HG02623 (cell line): ENCODE results near the gene CEBPB.
"Not testable (repeated sequence)": the region's sequence is repeated elsewhere in the genome, so short reads cannot be mapped to it uniquely, and the experiment has no call there.

Source experiments
- ATAC-seq: cut with Tn5 transposase; IDR thresholded peaks from one replicate; pipeline ENCODE4 v1.9.1; 2021; ENCODE audit warnings: moderate library complexity; ENCODE audit not compliant: unreplicated experiment

Gene CEBPB

GRCh38 chr20:50190251-50191064 lies at the start of gene CEBPB:
Gene CEBPB (plus strand): TSS chr20:50190830. CDS start chr20:50191034, 204 bp downstream.
- peak; percentile 42 for ATAC-seq

DNA sequence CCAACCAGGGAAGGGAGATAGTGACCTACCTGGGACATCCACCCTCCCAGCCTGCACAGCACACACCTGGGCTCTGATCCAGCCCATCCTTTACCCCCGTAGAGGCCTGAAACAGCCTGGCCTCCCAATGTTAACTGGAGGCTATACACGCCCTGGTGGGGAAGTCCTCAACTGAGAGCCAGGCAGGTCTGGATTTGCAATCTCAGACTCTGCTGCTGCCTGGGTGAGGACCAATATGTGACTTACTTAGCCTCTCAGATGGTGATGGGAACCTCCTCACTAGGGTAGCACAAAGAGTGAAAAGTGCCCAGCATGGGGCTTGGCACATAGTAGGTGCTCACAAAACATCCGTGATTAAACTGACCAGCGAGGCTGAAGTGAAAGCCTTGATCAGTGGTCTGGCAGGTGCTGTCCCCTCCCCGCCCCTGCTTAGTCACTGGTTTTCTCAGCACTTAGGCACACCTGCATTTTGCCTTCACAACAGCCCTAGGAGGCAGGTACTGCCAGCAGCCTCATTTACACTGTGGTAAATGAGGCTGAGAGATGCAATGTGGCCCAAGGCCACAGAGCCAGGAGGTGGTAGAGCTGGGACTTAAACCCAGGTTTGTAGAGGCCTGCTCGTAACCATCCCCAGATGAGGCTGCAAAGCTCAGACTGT lies 49.5 kb upstream of the CEBPB start:
- no peak for ATAC-seq

- ATAC-seq, result no peak
Measured at GRCh38 chr20:50141811-50142561, 48.6 kb upstream of the CEBPB start.

- no peak for ATAC-seq
Measured at GRCh38 chr20:50142812-50143211, 47.8 kb upstream of the CEBPB start.

DNA sequence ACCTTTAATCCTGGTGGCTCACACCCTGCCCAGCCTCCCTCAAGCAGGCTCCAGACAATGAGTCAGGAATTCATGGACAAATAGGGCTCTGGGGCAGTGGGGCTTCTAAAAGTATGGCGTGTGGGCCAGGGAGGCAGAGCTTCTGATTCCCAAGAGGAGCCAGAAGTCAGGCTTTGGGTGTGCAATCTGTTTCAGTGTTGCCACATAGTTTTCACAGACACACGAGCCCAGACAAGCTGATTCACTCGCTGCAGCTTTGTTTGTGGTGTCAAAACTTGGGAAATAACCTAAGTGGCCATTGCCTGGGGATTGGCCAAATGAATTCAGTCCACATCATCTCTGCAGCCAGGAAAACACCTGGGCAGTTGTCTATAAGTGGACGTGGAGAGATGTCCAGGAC lies 46.3 kb upstream of the CEBPB start:
- no peak for ATAC-seq

DNA sequence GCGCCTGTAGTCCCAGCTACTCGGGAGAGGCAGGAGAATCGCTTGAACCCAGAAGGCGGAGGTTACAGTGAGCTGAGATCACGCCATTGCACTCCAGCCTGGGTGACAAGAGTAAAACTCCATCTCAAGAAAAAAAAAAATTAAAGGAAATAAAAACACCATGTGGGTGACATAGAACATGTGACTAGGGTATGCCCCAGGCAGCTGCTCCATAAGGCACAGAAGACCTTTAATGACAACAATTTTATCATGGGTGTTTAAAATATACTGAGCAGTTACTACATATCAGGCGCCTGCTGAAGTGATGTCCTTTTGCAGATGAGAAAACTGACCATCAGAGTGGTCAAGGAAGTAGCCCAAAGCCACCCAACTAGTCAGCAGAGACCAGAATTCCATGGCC lies 45.1 kb upstream of the CEBPB start:
- ATAC-seq, result no peak

DNA sequence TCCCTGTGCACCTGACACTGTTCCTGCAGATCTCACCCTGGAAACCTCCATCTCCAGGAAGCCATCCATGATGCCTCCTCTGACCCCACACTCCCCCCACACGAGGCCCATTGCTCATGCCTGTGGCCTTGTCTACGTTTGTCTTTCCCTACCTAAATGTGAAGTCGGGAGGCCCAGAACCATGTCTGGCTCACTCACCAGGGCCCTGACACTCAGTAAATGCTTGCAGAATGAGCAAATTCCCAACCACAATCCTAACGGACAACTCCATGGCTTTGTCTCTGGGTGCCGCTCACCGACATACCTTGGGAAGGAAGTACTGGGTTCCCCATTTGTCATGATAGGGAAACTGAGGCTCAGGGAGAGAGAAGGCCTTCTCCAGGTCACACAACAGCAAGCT lies 44.4 kb upstream of the CEBPB start:
- no peak for ATAC-seq

DNA sequence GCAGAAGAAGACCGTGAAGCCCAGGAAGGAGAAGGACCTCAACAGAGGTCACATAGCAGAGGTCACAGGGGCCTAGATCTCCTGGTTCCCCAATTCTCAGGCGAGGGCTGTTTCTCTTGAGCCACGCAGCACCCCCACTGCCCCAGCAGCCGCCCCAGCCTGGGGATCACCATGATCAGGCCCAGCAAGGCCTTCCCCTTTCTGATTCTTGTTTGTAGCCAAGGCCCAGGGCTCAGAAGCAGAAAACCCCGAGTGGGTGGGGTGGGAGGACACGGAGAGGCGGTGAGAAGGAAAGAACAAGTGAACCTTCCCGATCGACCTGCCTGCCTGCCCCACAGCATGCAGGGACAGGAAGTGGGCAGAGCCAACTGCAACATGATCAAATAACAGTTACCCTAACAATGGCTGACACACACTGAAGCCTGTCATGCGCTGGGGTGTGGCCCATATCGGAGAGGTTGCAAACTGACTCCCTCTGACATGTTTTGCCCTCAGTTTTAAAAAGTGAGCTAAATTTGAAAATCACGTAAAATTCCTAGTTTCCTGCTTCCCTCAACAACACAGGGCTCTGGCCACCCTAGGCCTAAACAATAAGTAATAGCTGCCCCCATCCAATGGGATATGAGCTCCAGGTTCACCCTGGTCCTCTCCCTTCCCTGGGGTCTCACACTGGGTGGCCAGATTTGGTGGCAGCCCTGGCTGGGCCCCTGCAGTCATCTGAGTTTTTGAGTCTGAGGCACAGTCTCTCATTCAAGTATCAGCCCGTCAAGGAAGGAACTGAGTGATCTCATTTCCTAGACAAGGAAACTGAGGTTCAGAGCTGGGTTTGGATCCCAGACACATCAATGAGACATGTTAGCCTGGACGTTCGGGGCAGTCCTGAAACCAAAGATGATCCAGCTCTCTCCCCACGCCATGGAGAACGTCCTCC lies 43.6 kb upstream of the CEBPB start:
- ATAC-seq, result peak; percentile 63

DNA sequence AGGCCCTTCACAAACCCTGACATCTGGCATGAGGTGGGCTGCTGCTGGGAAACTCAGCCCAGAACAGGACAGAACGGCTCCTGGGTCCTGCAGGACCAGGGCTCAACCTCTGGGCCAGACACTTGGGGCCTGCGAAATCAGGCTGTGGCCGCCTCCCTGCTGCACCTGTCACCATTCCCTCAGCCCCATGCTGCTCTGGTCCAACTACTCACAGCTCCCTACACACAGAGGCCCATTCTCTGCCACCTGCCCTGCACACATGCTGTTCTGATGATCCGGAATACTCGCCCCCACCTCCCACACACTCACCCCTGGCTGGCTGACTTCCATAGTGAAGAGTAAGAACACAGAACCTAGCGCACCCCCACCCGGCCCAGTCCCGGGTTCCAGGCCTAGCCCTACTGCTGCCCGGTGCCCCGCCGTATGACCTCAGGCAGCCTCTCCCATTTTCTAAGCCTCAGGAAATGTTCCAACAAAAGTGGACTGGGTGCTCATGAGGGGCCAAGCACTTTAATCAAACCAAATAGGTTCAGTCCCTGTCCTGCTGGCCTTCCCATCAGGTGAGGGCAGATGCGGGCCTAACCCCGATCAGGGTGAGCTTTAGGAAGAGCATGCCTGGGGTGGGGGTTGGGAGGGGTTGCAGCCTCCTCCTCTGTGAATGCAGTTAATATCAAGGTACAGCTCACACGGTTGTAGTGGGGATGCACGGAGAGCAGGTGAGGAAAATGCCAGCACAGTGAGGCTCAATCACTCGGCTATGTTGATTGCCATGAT lies 41.0 kb upstream of the CEBPB start:
- ATAC-seq, result no peak

DNA sequence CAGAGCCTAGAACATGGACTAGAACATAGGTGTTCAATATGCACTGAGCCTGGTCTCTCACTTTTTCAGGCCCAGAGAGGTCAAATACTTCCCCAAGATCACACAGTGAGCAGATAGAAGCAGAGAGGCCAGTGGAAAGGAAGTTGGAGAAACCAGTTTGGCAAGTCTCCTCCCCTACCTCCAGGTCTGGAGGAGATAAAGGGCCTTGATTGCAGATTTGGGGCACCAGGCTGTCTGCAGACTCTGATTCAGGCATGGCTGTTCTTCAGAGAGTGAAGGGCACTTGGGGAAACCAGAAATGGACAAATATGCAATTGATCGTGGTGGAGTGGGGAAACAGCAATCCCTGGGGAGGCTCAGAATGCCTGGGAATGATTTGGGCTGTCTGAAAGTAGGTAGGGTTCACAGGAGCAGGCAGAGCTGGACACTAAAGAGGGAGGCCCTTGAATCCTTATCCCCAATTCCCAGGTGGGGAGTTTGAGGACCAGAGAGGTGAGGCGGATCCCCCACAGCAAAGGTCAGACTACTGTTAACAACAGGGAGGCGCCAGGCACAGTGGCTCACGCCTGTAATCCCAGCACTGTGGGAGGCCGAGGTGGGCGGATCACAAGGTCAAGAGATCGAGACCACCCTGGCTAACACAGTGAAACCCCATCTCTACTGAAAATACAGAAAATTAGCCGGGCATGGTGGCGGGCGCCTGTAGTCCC lies 39.4 kb upstream of the CEBPB start:
- no peak for ATAC-seq

DNA sequence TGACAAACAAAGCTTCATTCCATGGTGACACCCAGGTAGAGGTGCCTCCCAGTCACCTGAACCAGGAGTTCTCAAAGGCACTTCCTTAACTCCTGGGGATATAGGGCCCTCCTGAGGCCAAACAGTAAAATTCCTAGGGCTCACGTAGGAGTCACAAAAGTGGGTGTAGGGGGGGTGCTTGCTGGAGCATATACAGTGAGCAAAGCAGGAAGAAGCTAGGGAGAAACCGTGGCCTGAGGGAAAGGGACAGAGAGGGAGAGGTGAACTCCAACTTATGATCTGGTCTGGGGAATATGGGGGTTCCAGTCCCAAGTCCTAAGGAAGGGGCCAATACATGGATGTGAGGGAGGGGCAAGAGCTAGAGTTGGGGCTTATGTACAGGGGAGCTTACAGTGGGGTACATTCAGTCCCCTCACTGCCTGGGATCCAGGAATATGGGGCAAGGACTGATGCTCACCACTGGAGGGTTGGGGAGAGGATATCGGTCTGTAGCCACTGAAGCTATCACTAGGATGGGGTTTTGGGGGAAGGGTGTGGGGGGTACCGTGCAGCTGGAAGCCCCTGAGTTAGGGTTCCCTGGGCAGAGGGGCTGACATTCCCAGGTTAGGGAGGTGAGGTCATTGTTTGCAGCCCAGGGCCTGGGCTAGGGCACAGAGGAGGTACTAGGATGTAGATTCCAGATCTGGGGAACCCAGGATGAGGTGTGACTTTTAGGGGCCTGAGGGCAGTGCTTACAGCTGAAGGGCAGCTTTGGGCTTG lies 38.1 kb upstream of the CEBPB start:
- ATAC-seq, result no peak

DNA sequence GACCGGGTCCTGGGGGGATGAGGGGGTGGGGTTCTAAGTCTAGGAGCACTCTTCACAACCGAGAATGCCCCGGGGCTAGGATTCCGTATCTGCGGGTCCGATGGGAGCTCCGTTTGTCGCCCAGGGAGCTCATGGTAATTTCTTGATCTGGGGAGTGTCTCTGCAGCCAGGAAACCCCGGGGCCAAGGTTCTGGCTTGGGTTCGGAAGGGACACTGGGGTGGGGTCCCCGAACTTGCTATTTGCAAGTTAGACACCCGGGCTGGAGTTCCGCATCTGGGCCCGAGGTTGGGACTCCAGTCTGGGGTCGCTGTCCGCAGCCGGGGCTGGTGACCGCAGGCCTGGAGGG lies 37.5 kb upstream of the CEBPB start:
- no peak for ATAC-seq

DNA sequence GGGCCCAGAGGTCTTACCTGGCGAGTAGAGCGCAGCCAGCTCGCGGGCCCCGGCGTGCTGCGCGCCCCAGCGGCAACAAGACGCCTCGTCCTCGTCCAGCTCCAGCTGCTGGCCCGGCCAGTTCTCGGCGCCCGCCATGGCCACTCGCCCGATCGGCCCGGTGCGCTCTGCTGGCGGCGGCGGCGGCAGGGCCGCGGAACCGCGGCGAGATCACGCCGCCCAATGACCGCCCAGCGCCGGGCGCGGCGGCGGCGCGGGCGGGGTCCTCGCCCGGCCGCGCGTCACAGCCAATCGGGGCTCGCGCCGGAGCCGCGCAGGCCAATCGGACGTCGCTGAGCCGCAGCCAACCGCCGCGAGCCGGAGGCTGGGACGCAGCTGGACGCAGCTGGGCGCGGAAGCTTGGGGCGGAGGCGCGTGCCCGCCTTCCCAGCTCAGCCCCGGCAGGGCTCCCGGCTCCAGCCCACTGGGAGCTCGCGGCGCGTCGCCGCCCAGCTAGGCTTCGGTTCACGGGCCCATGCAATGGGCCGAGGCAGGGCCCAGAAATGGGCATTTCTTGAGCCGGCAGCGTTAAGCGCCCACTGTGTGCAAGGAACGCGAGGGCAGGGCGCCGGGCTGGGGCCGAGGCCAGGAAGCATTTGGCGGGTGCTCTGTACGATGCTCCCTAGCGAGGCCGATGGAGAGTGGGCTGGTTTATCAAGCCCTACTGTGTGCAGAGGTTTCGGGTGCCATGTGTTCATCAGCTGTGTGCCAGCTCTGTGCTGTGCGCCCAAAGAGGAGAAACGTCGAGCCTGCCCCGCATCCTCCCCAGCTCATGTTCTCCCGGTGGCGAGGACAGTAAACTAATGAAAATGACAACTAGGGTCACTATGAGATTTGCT lies 36.9 kb upstream of the CEBPB start, which contains the start of gene PEDS1:
Gene PEDS1, minus strand, starts transcription at position 224 of the 878 bp plus-strand sequence. Its CDS starts 86 bp downstream, at position 138.
- peak; percentile 90 for ATAC-seq

GRCh38 chr20:50161494-50161893 lies 29.1 kb upstream of the CEBPB start:
- ATAC-seq, result not testable (repeated sequence)

- ATAC-seq, result no peak
Measured at GRCh38 chr20:50163570-50164317, 26.9 kb upstream of the CEBPB start.

DNA sequence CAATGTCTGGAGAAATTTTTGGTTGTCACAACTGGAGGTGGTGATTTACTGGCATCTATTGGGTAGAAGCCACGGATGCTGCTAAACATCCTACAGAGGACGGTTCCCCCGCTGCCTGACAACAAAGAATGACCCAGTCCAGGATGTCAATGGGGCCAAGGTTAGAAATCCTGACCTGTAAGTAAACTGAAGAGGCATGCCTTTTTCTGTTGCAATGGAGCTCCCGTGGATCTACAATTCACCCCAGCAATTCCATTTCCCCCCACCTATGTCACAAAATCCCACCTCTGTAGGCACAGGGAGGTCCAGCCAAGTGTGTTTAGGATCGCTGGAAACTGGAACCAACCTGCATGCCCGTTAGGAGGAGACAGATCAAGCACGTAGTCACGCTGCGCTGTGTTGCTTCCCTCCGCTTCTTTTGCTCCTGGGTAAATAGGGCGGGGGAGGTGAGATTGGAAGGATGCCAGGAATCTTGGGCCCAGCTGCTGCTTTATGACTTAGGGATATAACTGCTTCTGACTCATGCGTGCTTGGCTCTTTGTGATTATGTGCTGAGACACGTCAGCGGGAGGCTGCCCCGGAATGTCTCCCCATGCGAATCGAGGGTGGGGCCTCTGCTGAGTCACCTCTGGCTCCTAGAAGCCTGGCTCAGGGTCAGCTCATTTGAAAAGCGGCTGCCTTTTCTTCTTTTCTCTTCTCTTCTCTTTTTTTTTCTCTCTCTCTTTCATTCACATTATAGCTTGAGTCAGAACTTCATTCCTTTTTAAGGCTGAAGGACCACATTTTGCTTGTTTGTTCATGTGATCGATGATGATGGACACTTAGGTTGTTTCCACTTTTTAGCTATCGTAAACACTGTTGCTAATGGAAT lies 24.7 kb upstream of the CEBPB start:
- peak; percentile 77 for ATAC-seq
